ENCODE data around the gene ITPRID2. TPM values are rescaled to one million over a fixed set of nuclear protein-coding genes. Genes with fewer than 3 reads are reported as not detected.

The ITPRID2 gene
- total RNA-seq (2022) (375 and 411 TPM in 2 replicates), Bru-seq, nascent RNA (percentile 99 among the genes with signal in this experiment), BruChase-seq, experiment 1, labeled RNA remaining after a 6-hour chase (percentile 98 among the genes with signal in this experiment), BruChase-seq, experiment 2, labeled RNA remaining after a 2-hour chase (percentile 98 among the genes with signal in this experiment)
- long read RNA-seq, full-length matches to known transcripts, result 55 of 129 reads
- long read RNA-seq, partial matches to known transcripts, result 27 of 129 reads
- long read RNA-seq, other reads (novel, unspliced or antisense), result 47 of 129 reads

DNA sequence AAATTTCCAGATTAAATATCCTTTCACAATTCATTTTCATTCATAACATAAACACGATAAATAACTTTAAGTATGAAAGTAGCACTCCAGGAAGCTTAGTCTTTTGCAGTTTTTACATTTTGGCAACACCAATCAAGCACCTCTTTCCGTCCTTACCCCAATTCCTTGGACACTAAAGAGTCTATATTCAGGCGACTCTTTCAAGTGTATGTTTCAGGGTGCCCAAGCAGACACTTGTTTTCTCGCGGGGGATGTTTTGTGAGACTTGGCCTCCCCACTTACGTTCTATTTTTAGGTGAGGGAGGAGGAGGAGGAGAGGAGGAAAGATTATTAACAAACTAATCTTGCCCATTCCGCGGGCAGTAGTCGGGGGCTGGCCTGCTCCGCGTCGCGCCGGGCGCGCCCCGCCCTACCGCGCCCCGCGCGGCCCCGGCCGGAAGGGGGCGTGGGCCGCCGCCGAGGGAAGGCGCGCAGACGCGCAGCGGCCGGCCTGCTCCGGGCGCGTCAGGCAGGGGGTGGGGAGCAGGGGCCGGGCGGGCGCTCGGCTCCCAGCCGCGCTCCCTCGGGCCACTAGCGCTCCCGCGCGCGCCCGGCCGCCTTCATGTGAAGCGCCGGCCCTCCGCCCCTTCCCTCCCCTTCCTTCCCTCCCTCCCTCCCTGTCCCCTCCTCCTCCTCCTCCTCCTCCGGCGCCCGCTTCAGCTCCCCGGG lies at the start of gene ITPRID2:
TSS of gene ITPRID2 (plus strand) at position 473 of the 708 bp plus-strand sequence. CDS start 337 bp downstream, outside the sequence.
- CTCF ChIA-PET, result interaction anchor here (0.6 to 2.5 kb wide), 3 partner anchors 13 to 149 kb away, joined by 3 to 12 read pairs (median 4); no protein-coding TSS in a partner anchor
- peak; percentile 92 for DNase-seq
- Mint-ChIP-seq H3K27ac (ENCODE audit: unreplicated experiment) (peak within 1 kb of the TSS; percentile 90), H3K4me1 (ENCODE audit: low read depth, unreplicated experiment) (peaks cover 30% of the 10 kb centered on the region), H3K36me3 (ENCODE audit: insufficient read depth, unreplicated experiment) (peaks cover 51% of the 10 kb centered on the region), H3K9me3 (ENCODE audit: low read depth, unreplicated experiment) (no peaks in the 10 kb centered on the region), H3K27me3 (ENCODE audit: unreplicated experiment) (no peaks in the 10 kb centered on the region), H3K4me3 (ENCODE audit: low read depth, unreplicated experiment) (peak within 1 kb of the TSS; percentile 98)
- intact Hi-C loops (cut with micrococcal nuclease; ENCODE audit: unreplicated experiment), result loop anchor here (2.0 kb wide), 1 partner anchor 49 kb away; no protein-coding TSS in a partner anchor
- BruUV-seq (replicated peaks), result no TSS peak
- TF ChIP-seq, protein P1, sequence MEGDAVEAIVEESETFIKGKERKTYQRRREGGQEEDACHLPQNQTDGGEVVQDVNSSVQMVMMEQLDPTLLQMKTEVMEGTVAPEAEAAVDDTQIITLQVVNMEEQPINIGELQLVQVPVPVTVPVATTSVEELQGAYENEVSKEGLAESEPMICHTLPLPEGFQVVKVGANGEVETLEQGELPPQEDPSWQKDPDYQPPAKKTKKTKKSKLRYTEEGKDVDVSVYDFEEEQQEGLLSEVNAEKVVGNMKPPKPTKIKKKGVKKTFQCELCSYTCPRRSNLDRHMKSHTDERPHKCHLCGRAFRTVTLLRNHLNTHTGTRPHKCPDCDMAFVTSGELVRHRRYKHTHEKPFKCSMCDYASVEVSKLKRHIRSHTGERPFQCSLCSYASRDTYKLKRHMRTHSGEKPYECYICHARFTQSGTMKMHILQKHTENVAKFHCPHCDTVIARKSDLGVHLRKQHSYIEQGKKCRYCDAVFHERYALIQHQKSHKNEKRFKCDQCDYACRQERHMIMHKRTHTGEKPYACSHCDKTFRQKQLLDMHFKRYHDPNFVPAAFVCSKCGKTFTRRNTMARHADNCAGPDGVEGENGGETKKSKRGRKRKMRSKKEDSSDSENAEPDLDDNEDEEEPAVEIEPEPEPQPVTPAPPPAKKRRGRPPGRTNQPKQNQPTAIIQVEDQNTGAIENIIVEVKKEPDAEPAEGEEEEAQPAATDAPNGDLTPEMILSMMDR (IDR thresholded peaks at IDR 0.05; ENCODE audit: unreplicated experiment), result peak; percentile 28

DNA sequence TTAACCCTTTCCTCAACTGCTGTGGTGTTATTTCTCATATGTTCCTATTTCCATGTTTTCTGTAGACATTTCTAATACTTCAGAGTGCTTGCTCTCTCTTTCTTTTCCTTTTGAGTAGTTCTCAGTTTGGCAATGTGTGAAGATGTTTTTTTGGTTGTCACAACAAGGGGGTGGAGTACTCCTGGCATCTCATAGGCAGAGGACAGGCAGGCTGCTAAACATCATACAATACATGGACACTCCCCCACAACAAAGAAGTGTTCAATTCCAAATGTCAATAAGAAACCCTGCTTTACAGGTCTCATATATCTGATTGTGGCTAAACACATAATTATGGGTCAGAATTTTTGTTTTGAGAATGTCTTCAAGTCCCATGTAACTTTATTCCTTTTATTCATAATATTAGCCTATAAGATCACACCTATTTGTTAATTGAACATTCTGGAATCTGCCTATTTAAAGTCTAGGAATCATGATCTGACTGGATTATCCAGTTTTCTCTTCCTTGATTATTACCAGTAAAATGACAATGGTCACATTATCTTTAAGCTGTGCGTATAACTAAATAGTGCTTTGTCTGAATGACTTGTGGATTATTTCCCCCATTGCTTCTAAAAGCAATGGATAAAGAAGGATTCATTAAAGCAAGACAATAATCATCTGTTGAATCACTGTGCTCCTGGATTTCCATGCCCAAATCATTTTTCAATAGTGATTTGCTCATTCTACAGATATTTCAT lies 46.8 kb upstream of the ITPRID2 start:
- Mint-ChIP-seq H3K27ac (ENCODE audit: unreplicated experiment) (peak overlapping the region; percentile 89), H3K36me3 (ENCODE audit: insufficient read depth, unreplicated experiment) (peaks cover 4% of the 10 kb centered on the region), H3K27me3 (ENCODE audit: unreplicated experiment) (no peaks in the 10 kb centered on the region), H3K4me1 (ENCODE audit: low read depth, unreplicated experiment) (peaks cover 59% of the 10 kb centered on the region), H3K9me3 (ENCODE audit: low read depth, unreplicated experiment) (no peaks in the 10 kb centered on the region), H3K4me3 (ENCODE audit: low read depth, unreplicated experiment) (peak overlapping the region; percentile 20)
- DNase-seq, result no peak
- no TSS peak for BruUV-seq (replicated peaks)
- TF ChIP-seq, protein P1 (IDR thresholded peaks at IDR 0.05; ENCODE audit: unreplicated experiment), result no peak
- intact Hi-C loops (cut with micrococcal nuclease; ENCODE audit: unreplicated experiment), result loop anchor here (2.0 to 5.0 kb wide), 2 partner anchors 64 to 102 kb away; no protein-coding TSS in a partner anchor
- CTCF ChIA-PET, result interaction anchor here (0.7 kb wide), 1 partner anchor 33 kb away, joined by 4 read pairs; no protein-coding TSS in a partner anchor

DNA sequence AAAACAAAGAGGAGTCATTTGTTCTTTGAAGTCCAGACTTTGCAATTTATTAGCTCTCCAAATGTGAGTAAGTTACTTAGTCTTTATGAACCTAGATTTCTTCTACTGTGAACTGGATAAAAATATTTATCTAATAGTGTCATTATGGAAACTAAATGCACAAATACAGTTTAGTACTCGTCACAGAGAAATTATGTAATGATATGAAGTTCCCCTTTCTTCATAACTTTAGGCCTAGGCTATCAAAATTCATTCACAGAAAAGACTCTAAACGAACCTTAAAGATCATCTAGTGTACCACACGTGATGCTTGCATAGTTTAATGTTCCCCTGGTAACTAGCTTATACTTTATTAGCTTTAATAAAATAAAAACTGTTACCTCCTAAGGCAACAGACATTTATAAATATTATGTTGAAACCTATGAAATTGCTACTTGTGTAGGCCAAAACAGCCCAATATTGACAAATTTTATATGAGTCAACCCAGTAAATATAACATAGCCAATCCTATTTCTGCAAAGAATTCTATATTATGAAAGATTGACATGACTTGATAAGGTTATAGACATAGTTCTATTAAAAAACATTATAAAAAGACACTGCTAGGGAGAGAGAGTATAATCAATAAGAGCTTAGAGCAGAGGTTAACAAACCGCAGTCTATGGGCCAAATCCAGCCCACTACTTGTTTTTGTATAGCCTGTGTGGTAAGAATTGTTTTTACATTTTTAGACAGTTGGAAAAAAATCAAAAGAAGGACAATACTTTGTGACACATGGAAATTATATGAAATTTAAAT lies 44.9 kb upstream of the ITPRID2 start:
- no peak for DNase-seq
- Mint-ChIP-seq H3K36me3 (ENCODE audit: insufficient read depth, unreplicated experiment) (peaks cover 4% of the 10 kb centered on the region), H3K4me3 (ENCODE audit: low read depth, unreplicated experiment) (no peak overlapping the region), H3K27ac (ENCODE audit: unreplicated experiment) (peak overlapping the region; percentile 50), H3K27me3 (ENCODE audit: unreplicated experiment) (no peaks in the 10 kb centered on the region), H3K9me3 (ENCODE audit: low read depth, unreplicated experiment) (no peaks in the 10 kb centered on the region), H3K4me1 (ENCODE audit: low read depth, unreplicated experiment) (peaks cover 59% of the 10 kb centered on the region)
- TF ChIP-seq, protein P1 (IDR thresholded peaks at IDR 0.05; ENCODE audit: unreplicated experiment), result no peak
- no TSS peak for BruUV-seq (replicated peaks)
- CTCF ChIA-PET, result interaction anchor here (1.0 to 1.7 kb wide), 2 partner anchors 35 to 513 kb away, joined by 3 to 6 read pairs; no protein-coding TSS in a partner anchor
- intact Hi-C loops (cut with micrococcal nuclease; ENCODE audit: unreplicated experiment), result no loop called here

Measured in Calu3 (cell line).